Spleen (tissue), 11 donors: ENCODE results near the gene TBL1X. TPM values are rescaled to one million over a fixed set of nuclear protein-coding genes. Genes with fewer than 3 reads are reported as not detected.

Source experiments
- DNase-seq: peaks from one replicate; pipeline ENCODE4 v3.0.0-alpha.2; 2020
- H3K27ac ChIP-seq, 8 donors: fragments of 200-600 bp; sonication (generic) in 7 of 8; 1 replicate in 4 of 8; 2 replicates in 4 of 8; pipeline versions ENCODE4 v1.5.0 to v1.8.0; 2016 to 2021; ENCODE audit warnings: inconsistent platforms in 4 of 8, mild to moderate bottlenecking in 4 of 8, moderate library complexity in 1 of 8
- H3K27me3 ChIP-seq, 7 donors: fragments of 200-600 bp; sonication (generic) in 6 of 7; replicated peaks in 1 of 7; 1 replicate in 4 of 7; 2 replicates in 3 of 7; pipeline versions ENCODE4 v1.5.0 to v1.8.0; 2016 to 2021; ENCODE audit warnings: inconsistent platforms in 3 of 7, mild to moderate bottlenecking in 1 of 7
- H3K36me3 ChIP-seq, 6 donors: fragments of 200-600 bp; sonication (generic) in 5 of 6; 1 replicate in 4 of 6; 2 replicates in 2 of 6; pipeline versions ENCODE4 v1.5.0 to v1.8.0; 2016 to 2021; ENCODE audit warnings: inconsistent platforms in 2 of 6
- H3K4me1 ChIP-seq, 6 donors: fragments of 200-600 bp; sonication (generic) in 5 of 6; 1 replicate in 3 of 6; 2 replicates in 3 of 6; pipeline versions ENCODE4 v1.5.0 to v1.8.0; 2016 to 2021; ENCODE audit warnings: inconsistent platforms in 3 of 6
- H3K4me3 ChIP-seq, 8 donors: fragments of 200-600 bp; sonication (generic) in 7 of 8; 1 replicate in 4 of 8; 2 replicates in 4 of 8; pipeline versions ENCODE4 v1.5.0 to v1.8.0; 2016 to 2021; ENCODE audit warnings: inconsistent platforms in 4 of 8, mild to moderate bottlenecking in 4 of 8, moderate library complexity in 2 of 8
- H3K9me3 ChIP-seq, 8 donors: fragments of 200-600 bp; sonication (generic) in 7 of 8; 1 replicate in 4 of 8; 2 replicates in 4 of 8; pipeline versions ENCODE4 v1.5.0 to v1.8.0; 2016 to 2021; ENCODE audit warnings: inconsistent platforms in 4 of 8
- CTCF ChIP-seq, 11 experiments: fragments of 200-600 bp in 7 of 11; fragments of 450-650 bp in 4 of 11; sonication (generic) in 4 of 11; IDR thresholded peaks in 8 of 11; conservative IDR thresholded peaks in 3 of 11; 1 replicate in 7 of 11; 2 replicates in 4 of 11; pipeline versions ENCODE4 v1.4.0 to v1.8.0; 2016 to 2021; ENCODE audit warnings: antibody characterized with exemption in 11 of 11, inconsistent platforms in 4 of 11, mild to moderate bottlenecking in 1 of 11
- POLR2A ChIP-seq, 3 donors: fragments of 450-650 bp; IDR thresholded peaks; one replicate each; pipeline ENCODE4 v1.5.1; 2017; ENCODE audit warnings: antibody characterized with exemption in 3 of 3, mild to moderate bottlenecking in 1 of 3
- POLR2AphosphoS5 ChIP-seq, 3 donors: sonication (generic); formaldehyde crosslinking; IDR thresholded peaks; one replicate each; pipeline ENCODE4 v1.5.1; 2017; ENCODE audit warnings: antibody characterized with exemption in 3 of 3
- WGBS, 5 donors: extraction: QIAGEN DNeasy Blood & Tissue Kit in 3 of 5; methylation state at CpG; one replicate each; pipeline versions ENCODE4 v1.1.5 to v1.1.7; 2013 to 2018; 5-methylcytosine and 5-hydroxymethylcytosine counted together
- intact Hi-C: fragments of 100-400 bp; cut with DNase I; formaldehyde crosslinking; loops from one replicate; pipeline ENCODE4 v1.15.0; 2023; ENCODE audit warnings: low total_unique reads
- polyA plus RNA-seq, 3 donors: library from polyadenylated mRNA; stranded (reverse); fragments of 200-250 nt; gene quantifications; one replicate each; pipeline ENCODE4 v1.2.1, GENCODE V29; 2013
- total RNA-seq, 7 donors: library from RNA; depleted of rRNA in 3 of 7; stranded (reverse); fragments of >200 nt in 3 of 7; fragmentation: NEBNext Ultra II Directional in 4 of 7; extraction: Animal tissue kit (Norgen Biotek cat#: 25700) in 4 of 7; gene quantifications; one replicate each; pipeline versions ENCODE4 v1.1.0 to v1.2.1, GENCODE V29; 2016 to 2021
- donor health status: healthy with polysubstance abuse.
- donor health status: DM: no; HTN: no; CAD: no; lungs with moderate emphysema.
- donor health status: DM: no; HTN: no; CAD: no.
- donor health status: Bipolar disorder and iron deficiency.
- donor health status: healthy.
- donor health status: DM: no; HTN: no; CAD: no.
- donor health status: DM: yes; HTN: yes; CAD: no.

TBL1X gene
- total and polyA plus RNA-seq, 10 donors = 3.0 to 37.2 (median 21.4) TPM

DNA sequence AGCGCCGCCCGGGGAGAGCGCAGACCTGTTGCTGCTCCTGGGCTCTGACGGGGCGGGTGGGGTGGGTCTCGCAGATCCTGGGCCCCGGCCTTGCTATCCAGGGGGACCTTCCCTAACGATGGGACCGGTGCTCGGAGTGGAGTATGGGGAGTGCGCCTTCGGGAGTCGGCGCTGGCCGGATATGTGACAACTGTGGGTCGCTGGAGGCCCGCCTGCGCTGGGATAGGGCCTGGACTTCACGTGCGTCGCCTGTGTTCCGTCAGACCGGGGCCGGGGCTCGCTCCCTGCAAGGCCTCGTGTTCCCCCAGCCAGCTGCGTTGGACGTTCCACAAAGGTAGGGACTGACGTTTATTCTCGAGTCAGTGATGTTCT is 1.3 kb downstream of the TBL1X start:
- WGBS, 5 donors = 0 to 5% (median 3%) methylated on average over 4 to 31 of the region's 31 CpGs; no CpG with 5 or more reads in 1 of the 5 donors
- Histone ChIP-seq H3K4me3 (peak overlapping the region; percentile 49 to 89 (median 61)), H3K27ac (peak overlapping the region in 6 of 8 donors; percentile 73 to 90 (median 82)), H3K4me1 (peaks cover 17 to 60% (median 34%) of the 10 kb centered on the region in 6 donors), H3K27me3 (peaks cover 0 to 55% (median 5%) of the 10 kb centered on the region in 7 donors), H3K36me3 (no peaks in the 10 kb centered on the region), H3K9me3 (no peaks in the 10 kb centered on the region)
- TF ChIP-seq POLR2A (IDR thresholded peaks at IDR 0.05) = no peak
- TF ChIP-seq POLR2AphosphoS5 (IDR thresholded peaks at IDR 0.05) = peak; percentile 19 to 61 (median 56)
- TF ChIP-seq CTCF (IDR thresholded peaks at IDR 0.05 in 8 of 11, conservative IDR thresholded peaks at IDR 0.05 in 3 of 11) = no peak
- intact Hi-C loops = no loop called here
- DNase-seq = peak; percentile 89

- no peak overlapping the region for H3K27ac ChIP-seq
- no peak for DNase-seq
- TF ChIP-seq POLR2AphosphoS5 (IDR thresholded peaks at IDR 0.05) = no peak
- no peak for TF ChIP-seq POLR2A (IDR thresholded peaks at IDR 0.05)
- H3K9me3 ChIP-seq = no peaks in the 10 kb centered on the region
- H3K36me3 ChIP-seq = no peaks in the 10 kb centered on the region
- intact Hi-C loops = no loop called here
- H3K4me1 ChIP-seq = peaks cover 17 to 60% (median 34%) of the 10 kb centered on the region in 6 donors
- H3K27me3 ChIP-seq = peaks cover 0 to 55% (median 5%) of the 10 kb centered on the region in 7 donors
- peak overlapping the region in 6 of 8 donors; percentile 54 to 89 (median 63) for H3K4me3 ChIP-seq
- WGBS, 5 donors = 38 to 58% (median 48%) methylated on average over 6 of the region's 6 CpGs
These were observed 1.9 kb downstream of the TBL1X start for GRCh38 chrX:9466736-9467135.

GRCh38 chrX:9467146-9467545 is 2.3 kb downstream of the TBL1X start:
- Histone ChIP-seq H3K9me3 (no peaks in the 10 kb centered on the region), H3K4me1 (peaks cover 17 to 56% (median 34%) of the 10 kb centered on the region in 6 donors), H3K27me3 (peaks cover 0 to 55% (median 5%) of the 10 kb centered on the region in 7 donors), H3K36me3 (no peaks in the 10 kb centered on the region), H3K4me3 (peak overlapping the region in 1 of 8 donors; percentile 89), H3K27ac (no peak overlapping the region)
- WGBS, 5 donors = 58 to 92% (median 90%) methylated on average over 7 to 11 of the region's 11 CpGs
- intact Hi-C loops = no loop called here
- TF ChIP-seq POLR2A (IDR thresholded peaks at IDR 0.05) = no peak
- no peak for TF ChIP-seq POLR2AphosphoS5 (IDR thresholded peaks at IDR 0.05)
- no peak for TF ChIP-seq CTCF (IDR thresholded peaks at IDR 0.05 in 8 of 11, conservative IDR thresholded peaks at IDR 0.05 in 3 of 11)
- DNase-seq = no peak

DNA sequence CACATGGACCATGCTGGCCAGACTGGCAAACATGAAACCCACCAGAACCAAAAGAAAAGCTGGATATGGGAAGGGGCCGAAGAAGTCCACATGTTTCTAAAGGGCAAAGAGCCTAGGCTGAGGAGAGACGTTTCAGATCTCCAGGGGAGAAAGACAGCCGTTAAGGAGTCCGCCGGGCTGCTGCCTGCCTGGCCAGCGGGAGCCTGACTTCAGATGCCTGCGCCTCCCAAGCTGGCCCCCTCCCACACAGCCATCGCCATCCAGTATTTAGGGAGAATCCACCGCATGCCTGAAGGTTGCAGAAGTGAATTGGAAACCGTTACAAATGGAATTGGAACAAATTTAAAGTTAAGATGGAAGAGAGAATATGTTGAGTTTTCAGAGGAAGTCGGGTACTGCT is 2.9 kb downstream of the TBL1X start:
- no peak for DNase-seq
- WGBS, 5 donors = 52 to 97% (median 85%) methylated on average over 11 of the region's 11 CpGs
- no peaks in the 10 kb centered on the region for H3K36me3 ChIP-seq
- H3K27ac ChIP-seq = no peak overlapping the region
- H3K4me1 ChIP-seq = peaks cover 16 to 50% (median 29%) of the 10 kb centered on the region in 6 donors
- TF ChIP-seq POLR2AphosphoS5 (IDR thresholded peaks at IDR 0.05) = no peak
- no peak for TF ChIP-seq CTCF (IDR thresholded peaks at IDR 0.05 in 8 of 11, conservative IDR thresholded peaks at IDR 0.05 in 3 of 11)
- TF ChIP-seq POLR2A (IDR thresholded peaks at IDR 0.05) = no peak
- H3K9me3 ChIP-seq = no peaks in the 10 kb centered on the region
- H3K27me3 ChIP-seq = peaks cover 0 to 55% (median 5%) of the 10 kb centered on the region in 7 donors
- intact Hi-C loops = no loop called here
- H3K4me3 ChIP-seq = no peak overlapping the region
